ENCODE measurements around the gene ABAT. TPM values are rescaled to one million over a fixed set of nuclear protein-coding genes. Genes with fewer than 3 reads are reported as not detected.

The ABAT gene
- total RNA-seq, 5 donors from 2014 or later (not counting 1 experiment from before 2014, with no cell fraction given) = 8.3 to 16.1 (median 11.7) TPM

DNA sequence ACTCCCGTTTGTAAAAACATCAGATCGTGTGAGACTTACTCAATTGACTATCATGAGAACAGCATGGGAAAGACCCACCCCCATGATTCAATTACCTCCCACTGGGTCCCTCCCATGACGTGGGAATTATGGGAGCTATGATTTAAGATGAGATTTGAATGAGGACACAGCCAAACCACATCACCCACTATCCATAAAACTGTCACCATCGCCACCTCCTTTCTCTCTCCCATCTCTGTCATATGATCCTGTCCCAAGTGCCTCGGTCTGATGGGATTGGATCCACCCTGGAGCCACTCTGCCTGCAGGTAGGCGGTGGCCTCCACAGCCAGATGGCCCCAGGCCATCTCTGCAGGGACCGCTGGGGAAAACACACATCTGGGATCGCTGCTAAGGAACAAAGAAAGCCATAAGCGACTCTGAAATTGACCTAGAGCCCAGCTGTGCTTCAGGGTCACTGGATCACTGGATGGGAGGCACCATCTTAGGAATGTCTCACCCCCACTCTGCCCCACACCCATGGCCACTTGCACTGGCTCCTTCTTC is 61.8 kb downstream of the ABAT start:
- H3K9me3 Mint-ChIP-seq = peaks cover 0 to 4% (median 0%) of the 10 kb centered on the region in 3 donors
- ChIA-PET POLR2A (no interaction called here), CTCF (no interaction called here)
- no peaks in the 10 kb centered on the region for H3K4me1 Mint-ChIP-seq
- WGBS (ENCODE audit: insufficient coverage) = 83% methylated on average over 6 of the region's 9 CpGs
- Histone ChIP-seq H3K27me3 (replicated peaks in 1 of 2; ENCODE audit: control insufficient read depth in 2 of 2, extremely low read depth in 1 of 2, insufficient read depth in 2 of 2, low read length in 1 of 2) (no peaks in the 10 kb centered on the region), H3K36me3 (ENCODE audit: control insufficient read depth in 2 of 2, extremely low read depth in 1 of 2, insufficient read depth in 1 of 2, low read length in 1 of 2) (peaks cover 0 to 3% of the 10 kb centered on the region in 2 donors), H3K27ac (ENCODE audit: low read length) (no peak overlapping the region), H3K4me1 (ENCODE audit: control insufficient read depth in 1 of 2, extremely low read depth in 1 of 2, insufficient read depth in 2 of 2, low read length in 2 of 2) (no peaks in the 10 kb centered on the region), H3K9me3 (no peaks in the 10 kb centered on the region), H3K4me3 (ENCODE audit: control insufficient read depth in 1 of 2, extremely low read depth in 1 of 2, low read length in 1 of 2) (no peak overlapping the region)
- H3K27ac Mint-ChIP-seq = no peak overlapping the region
- no peak overlapping the region for H3K4me3 Mint-ChIP-seq
- no peaks in the 10 kb centered on the region for H3K27me3 Mint-ChIP-seq
- H3K36me3 Mint-ChIP-seq = peaks cover 22% of the 10 kb centered on the region
- DNase-seq (no peak), ATAC-seq (replicated peaks in 1 of 4) (no peak)

- no peaks in the 10 kb centered on the region for H3K27me3 ChIP-seq (replicated peaks in 1 of 2; ENCODE audit: control insufficient read depth in 2 of 2, extremely low read depth in 1 of 2, insufficient read depth in 2 of 2, low read length in 1 of 2)
- H3K36me3 ChIP-seq (ENCODE audit: control insufficient read depth in 2 of 2, extremely low read depth in 1 of 2, insufficient read depth in 1 of 2, low read length in 1 of 2) = peaks cover 0 to 3% of the 10 kb centered on the region in 2 donors
- H3K4me1 ChIP-seq (ENCODE audit: control insufficient read depth in 1 of 2, extremely low read depth in 1 of 2, insufficient read depth in 2 of 2, low read length in 2 of 2) = no peaks in the 10 kb centered on the region
- no peak for DNase-seq
- Mint-ChIP-seq H3K4me1 (no peaks in the 10 kb centered on the region), H3K9me3 (no peaks in the 10 kb centered on the region), H3K27me3 (no peaks in the 10 kb centered on the region), H3K36me3 (peaks cover 20% of the 10 kb centered on the region), H3K27ac (no peak overlapping the region), H3K4me3 (no peak overlapping the region)
- WGBS (ENCODE audit: insufficient coverage) = 80% methylated on average over 1 of the region's 6 CpGs
- no peak for ATAC-seq (replicated peaks in 1 of 4)
- no peak overlapping the region for H3K27ac ChIP-seq (ENCODE audit: low read length)
- ChIA-PET CTCF (no interaction called here), POLR2A (no interaction called here)
- H3K4me3 ChIP-seq (ENCODE audit: control insufficient read depth in 1 of 2, extremely low read depth in 1 of 2, low read length in 1 of 2) = no peak overlapping the region
- H3K9me3 ChIP-seq = no peaks in the 10 kb centered on the region
Observed at GRCh38 chr16:8739151-8739550, 64.7 kb downstream of the ABAT start.

GRCh38 chr16:8739989-8740704 is 65.7 kb downstream of the ABAT start:
- Mint-ChIP-seq H3K4me1 (no peaks in the 10 kb centered on the region), H3K4me3 (no peak overlapping the region), H3K36me3 (peaks cover 19% of the 10 kb centered on the region), H3K9me3 (no peaks in the 10 kb centered on the region), H3K27me3 (no peaks in the 10 kb centered on the region), H3K27ac (no peak overlapping the region)
- 97% methylated on average over 9 of the region's 13 CpGs for WGBS (ENCODE audit: insufficient coverage)
- ATAC-seq (replicated peaks in 1 of 4) = no peak
- Histone ChIP-seq H3K9me3 (no peaks in the 10 kb centered on the region), H3K27ac (ENCODE audit: low read length) (no peak overlapping the region), H3K36me3 (ENCODE audit: control insufficient read depth in 2 of 2, extremely low read depth in 1 of 2, insufficient read depth in 1 of 2, low read length in 1 of 2) (peaks cover 0 to 3% of the 10 kb centered on the region in 2 donors), H3K4me1 (ENCODE audit: control insufficient read depth in 1 of 2, extremely low read depth in 1 of 2, insufficient read depth in 2 of 2, low read length in 2 of 2) (no peaks in the 10 kb centered on the region), H3K4me3 (ENCODE audit: control insufficient read depth in 1 of 2, extremely low read depth in 1 of 2, low read length in 1 of 2) (no peak overlapping the region), H3K27me3 (replicated peaks in 1 of 2; ENCODE audit: control insufficient read depth in 2 of 2, extremely low read depth in 1 of 2, insufficient read depth in 2 of 2, low read length in 1 of 2) (no peaks in the 10 kb centered on the region)
- CTCF ChIA-PET = no interaction called here
- POLR2A ChIA-PET = no interaction called here
- DNase-seq = no peak

GRCh38 chr16:8740775-8741355 is 66.4 kb downstream of the ABAT start:
- POLR2A ChIA-PET = no interaction called here
- peaks cover 16% of the 10 kb centered on the region for H3K36me3 Mint-ChIP-seq
- no peaks in the 10 kb centered on the region for H3K4me1 Mint-ChIP-seq

GRCh38 chr16:8741636-8742035 is 67.2 kb downstream of the ABAT start:
- CTCF ChIA-PET = no interaction called here
- 100% methylated on average over 1 of the region's 2 CpGs for WGBS (ENCODE audit: insufficient coverage)

More at GRCh38 chr16:8740775-8741355, 66.4 kb downstream of the ABAT start:
- H3K9me3 Mint-ChIP-seq = no peaks in the 10 kb centered on the region
- no peak overlapping the region for H3K4me3 Mint-ChIP-seq
- CTCF ChIA-PET = no interaction called here
- DNase-seq (no peak), ATAC-seq (replicated peaks in 1 of 4) (no peak)
- Histone ChIP-seq H3K9me3 (no peaks in the 10 kb centered on the region), H3K4me3 (ENCODE audit: control insufficient read depth in 1 of 2, extremely low read depth in 1 of 2, low read length in 1 of 2) (no peak overlapping the region), H3K27ac (ENCODE audit: low read length) (no peak overlapping the region), H3K27me3 (replicated peaks in 1 of 2; ENCODE audit: control insufficient read depth in 2 of 2, extremely low read depth in 1 of 2, insufficient read depth in 2 of 2, low read length in 1 of 2) (no peaks in the 10 kb centered on the region), H3K4me1 (ENCODE audit: control insufficient read depth in 1 of 2, extremely low read depth in 1 of 2, insufficient read depth in 2 of 2, low read length in 2 of 2) (no peaks in the 10 kb centered on the region), H3K36me3 (ENCODE audit: control insufficient read depth in 2 of 2, extremely low read depth in 1 of 2, insufficient read depth in 1 of 2, low read length in 1 of 2) (peaks cover 0 to 3% of the 10 kb centered on the region in 2 donors)
- WGBS (ENCODE audit: insufficient coverage) = 88% methylated on average over 5 of the region's 6 CpGs
- no peak overlapping the region for H3K27ac Mint-ChIP-seq
- no peaks in the 10 kb centered on the region for H3K27me3 Mint-ChIP-seq

GRCh38 chr16:8742068-8742467 is 67.7 kb downstream of the ABAT start:
- Histone ChIP-seq H3K27me3 (replicated peaks in 1 of 2; ENCODE audit: control insufficient read depth in 2 of 2, extremely low read depth in 1 of 2, insufficient read depth in 2 of 2, low read length in 1 of 2) (no peaks in the 10 kb centered on the region), H3K27ac (ENCODE audit: low read length) (no peak overlapping the region), H3K4me3 (ENCODE audit: control insufficient read depth in 1 of 2, extremely low read depth in 1 of 2, low read length in 1 of 2) (no peak overlapping the region), H3K4me1 (ENCODE audit: control insufficient read depth in 1 of 2, extremely low read depth in 1 of 2, insufficient read depth in 2 of 2, low read length in 2 of 2) (no peaks in the 10 kb centered on the region), H3K9me3 (no peaks in the 10 kb centered on the region), H3K36me3 (ENCODE audit: control insufficient read depth in 2 of 2, extremely low read depth in 1 of 2, insufficient read depth in 1 of 2, low read length in 1 of 2) (no peaks in the 10 kb centered on the region)
- Mint-ChIP-seq H3K27me3 (no peaks in the 10 kb centered on the region), H3K36me3 (peaks cover 23% of the 10 kb centered on the region), H3K4me3 (no peak overlapping the region), H3K9me3 (no peaks in the 10 kb centered on the region), H3K4me1 (no peaks in the 10 kb centered on the region), H3K27ac (no peak overlapping the region)
- no peak for ATAC-seq (replicated peaks in 1 of 4)
- CTCF ChIA-PET = no interaction called here
- POLR2A ChIA-PET = no interaction called here
- no peak for DNase-seq
- WGBS (ENCODE audit: insufficient coverage) = 91% methylated on average over 3 of the region's 8 CpGs

More at GRCh38 chr16:8741636-8742035, 67.2 kb downstream of the ABAT start:
- Mint-ChIP-seq H3K36me3 (peaks cover 19% of the 10 kb centered on the region), H3K4me1 (no peaks in the 10 kb centered on the region), H3K27ac (no peak overlapping the region), H3K9me3 (no peaks in the 10 kb centered on the region), H3K4me3 (no peak overlapping the region), H3K27me3 (no peaks in the 10 kb centered on the region)
- no peak for ATAC-seq (replicated peaks in 1 of 4)
- Histone ChIP-seq H3K27me3 (replicated peaks in 1 of 2; ENCODE audit: control insufficient read depth in 2 of 2, extremely low read depth in 1 of 2, insufficient read depth in 2 of 2, low read length in 1 of 2) (no peaks in the 10 kb centered on the region), H3K36me3 (ENCODE audit: control insufficient read depth in 2 of 2, extremely low read depth in 1 of 2, insufficient read depth in 1 of 2, low read length in 1 of 2) (peaks cover 0 to 3% of the 10 kb centered on the region in 2 donors), H3K27ac (ENCODE audit: low read length) (no peak overlapping the region), H3K4me1 (ENCODE audit: control insufficient read depth in 1 of 2, extremely low read depth in 1 of 2, insufficient read depth in 2 of 2, low read length in 2 of 2) (no peaks in the 10 kb centered on the region), H3K9me3 (no peaks in the 10 kb centered on the region), H3K4me3 (ENCODE audit: control insufficient read depth in 1 of 2, extremely low read depth in 1 of 2, low read length in 1 of 2) (no peak overlapping the region)
- POLR2A ChIA-PET = no interaction called here
- no peak for DNase-seq

All from T-cell (primary cell).